Measurements from ENCODE around the gene FGD2. TPM values are rescaled to one million over a fixed set of nuclear protein-coding genes. Genes with fewer than 3 reads are reported as not detected.

Gene FGD2
- total RNA-seq, 1 experiment from 2014 or later: 0.10 TPM

- ChIA-PET RAD21 (ENCODE audit: low non-redundant PET in 1 of 2, low total read pairs in 2 of 2, uncharacterized antibody in 2 of 2, unreplicated experiment in 2 of 2) (interaction anchor here in 1 of 2 experiments (1.5 kb wide), 1 partner anchor 124 kb away, joined by 3 read pairs; no protein-coding TSS in a partner anchor), POLR2A (interaction anchor here (0.7 to 1.0 kb wide), 2 partner anchors 10 to 167 kb away, joined by 3 to 4 read pairs; no protein-coding TSS in a partner anchor), CTCF (interaction anchor here (1.3 kb wide), 1 partner anchor 9 kb away, joined by 3 read pairs; no protein-coding TSS in a partner anchor)
- no peak for ATAC-seq
- intact Hi-C loops (cut with micrococcal nuclease): no loop called here
- no peaks in the 10 kb centered on the region for H4K20me1 ChIP-seq (ENCODE audit: insufficient read depth)
- no peaks in the 10 kb centered on the region for H3K9me2 ChIP-seq (ENCODE audit: insufficient read depth)
- no peaks in the 10 kb centered on the region for H3K27me3 ChIP-seq (ENCODE audit: insufficient read depth, low read length)
- H2AFZ ChIP-seq (ENCODE audit: low read depth, low read length, poor library complexity, severe bottlenecking): no peak overlapping the region
- H3K4me1 ChIP-seq (ENCODE audit: control insufficient read depth in 1 of 2, insufficient read depth in 2 of 2, low read length in 2 of 2): peaks cover 0 to 24% of the 10 kb centered on the region in 2 experiments; a peak in 2 of 4 replicates
- TF ChIP-seq RAD21 (IDR thresholded peaks at IDR 0.05; ENCODE audit: low read depth): no peak
- no peak for TF ChIP-seq POLR2AphosphoS5 (IDR thresholded peaks at IDR 0.05; ENCODE audit: low read depth, low read length)
- no peak for TF ChIP-seq SP1 (IDR thresholded peaks at IDR 0.05; ENCODE audit: low read depth)
- no peak for TF ChIP-seq SRF (IDR thresholded peaks at IDR 0.05; ENCODE audit: low read depth)
- TF ChIP-seq REST (IDR thresholded peaks at IDR 0.05; ENCODE audit: low read depth): no peak
- TF ChIP-seq MAX (IDR thresholded peaks at IDR 0.05): no peak
- no peak for TF ChIP-seq EZH2phosphoT487 (IDR thresholded peaks at IDR 0.05; ENCODE audit: borderline replicate concordance)
- H3K36me3 ChIP-seq (ENCODE audit: control insufficient read depth in 1 of 2, insufficient read depth in 2 of 2, low read length in 2 of 2): no peaks in the 10 kb centered on the region
- DNase-seq (ENCODE audit: low read depth, low spot score): no peak
- no peak overlapping the region for H3K4me2 ChIP-seq (ENCODE audit: low read length)
- H3K4me3 ChIP-seq (replicated peaks in 1 of 2; ENCODE audit: low read depth in 1 of 2, low read length in 2 of 2): no peak overlapping the region
- H3K27ac ChIP-seq (ENCODE audit: low read depth, low read length): no peak overlapping the region
- no TSS peak for BruUV-seq (replicated peaks)
- no peaks in the 10 kb centered on the region for H3K9me3 ChIP-seq (ENCODE audit: control insufficient read depth in 1 of 2, insufficient read depth in 1 of 2, low read depth in 1 of 2, low read length in 2 of 2)
- no peak overlapping the region for H3K9ac ChIP-seq (ENCODE audit: low read length)
- no peaks in the 10 kb centered on the region for H3K79me2 ChIP-seq (ENCODE audit: insufficient read depth, low read length)
Observed at GRCh38 chr6:37047689-37048402, 42.4 kb downstream of the FGD2 start.
